Colonic mucosa (tissue), 4 donors: ENCODE results near the gene FAM124A. TPM values are rescaled to one million over a fixed set of nuclear protein-coding genes. Genes with fewer than 3 reads are reported as not detected.

ENCODE experiments used
- DNase-seq: peaks from one replicate; pipeline ENCODE4 v3.0.0-alpha.2; 2020
- H3K27ac ChIP-seq: fragments of 200-600 bp; one replicate; pipeline ENCODE4 v1.8.0; 2021
- H3K27me3 ChIP-seq: fragments of 200-600 bp; one replicate; pipeline ENCODE4 v1.8.0; 2021
- H3K36me3 ChIP-seq: fragments of 200-600 bp; one replicate; pipeline ENCODE4 v1.8.0; 2021
- H3K4me1 ChIP-seq: fragments of 200-600 bp; one replicate; pipeline ENCODE4 v1.8.0; 2021; ENCODE audit warnings: mild to moderate bottlenecking
- H3K4me3 ChIP-seq: fragments of 200-600 bp; one replicate; pipeline ENCODE4 v1.8.0; 2021
- H3K9ac ChIP-seq, 2 donors: one replicate each; pipeline ENCODE4 v1.7.0; 2013; ENCODE audit warnings: control low read depth in 2 of 2, low read depth in 2 of 2, low read length in 2 of 2
- H3K9me3 ChIP-seq: fragments of 200-600 bp; one replicate; pipeline ENCODE4 v1.8.0; 2021
- CTCF ChIP-seq: fragments of 200-600 bp; IDR thresholded peaks from one replicate; pipeline ENCODE4 v1.8.0; 2022; ENCODE audit warnings: antibody characterized with exemption, mild to moderate bottlenecking
- intact Hi-C: fragments of 100-400 bp; cut with DNase I; formaldehyde crosslinking; loops from one replicate; pipeline ENCODE4 v1.14.1; 2022
- total RNA-seq, 2 donors: library from RNA; stranded (reverse); fragmentation: NEBNext Ultra II Directional in 1 of 2; extraction: Animal tissue kit (Norgen Biotek cat#: 25700) in 1 of 2; gene quantifications; one replicate each; pipeline ENCODE4 v1.2.1, GENCODE V29; 2021
- donor health status: healthy.
- donor health status: DM: no; HTN: no; CAD: no.
- donor health status: DM: no; HTN: no; CAD: no.

Gene FAM124A
- total RNA-seq, 2 donors from 2014 or later: 0.57 to 2.0 TPM

- intact Hi-C loops: no loop called here
- no peaks in the 10 kb centered on the region for H3K27me3 ChIP-seq
- H3K4me1 ChIP-seq: no peaks in the 10 kb centered on the region
- no peak overlapping the region for H3K27ac ChIP-seq
- H3K4me3 ChIP-seq: no peak overlapping the region
- no peak overlapping the region for H3K9ac ChIP-seq
- H3K9me3 ChIP-seq: no peaks in the 10 kb centered on the region
- no peak for TF ChIP-seq CTCF
- H3K36me3 ChIP-seq: no peaks in the 10 kb centered on the region
- DNase-seq: no peak
Observed at GRCh38 chr13:51245583-51245982, 23.4 kb downstream of the FAM124A start.

GRCh38 chr13:51246025-51246417, 23.8 kb downstream of the FAM124A start:
- no peak overlapping the region for H3K4me3 ChIP-seq
- H3K4me1 ChIP-seq: no peaks in the 10 kb centered on the region
- H3K9ac ChIP-seq: no peak overlapping the region
- no peak overlapping the region for H3K27ac ChIP-seq
- no peaks in the 10 kb centered on the region for H3K36me3 ChIP-seq
- intact Hi-C loops: no loop called here
- H3K27me3 ChIP-seq: no peaks in the 10 kb centered on the region
- TF ChIP-seq CTCF: no peak
- DNase-seq: no peak
- no peaks in the 10 kb centered on the region for H3K9me3 ChIP-seq

GRCh38 chr13:51246418-51247277, 24.4 kb downstream of the FAM124A start:
- Histone ChIP-seq H3K9ac (no peak overlapping the region), H3K4me3 (no peak overlapping the region), H3K27me3 (no peaks in the 10 kb centered on the region), H3K9me3 (no peaks in the 10 kb centered on the region), H3K4me1 (no peaks in the 10 kb centered on the region), H3K27ac (no peak overlapping the region), H3K36me3 (no peaks in the 10 kb centered on the region)
- no peak for TF ChIP-seq CTCF
- intact Hi-C loops: no loop called here
- DNase-seq: no peak

GRCh38 chr13:51249255-51249654, 27.1 kb downstream of the FAM124A start:
- H3K4me3 ChIP-seq: no peak overlapping the region
- no peaks in the 10 kb centered on the region for H3K4me1 ChIP-seq
- no peaks in the 10 kb centered on the region for H3K27me3 ChIP-seq
- no peak for DNase-seq
- no peaks in the 10 kb centered on the region for H3K36me3 ChIP-seq
- H3K9ac ChIP-seq: no peak overlapping the region
- TF ChIP-seq CTCF: no peak
- no peaks in the 10 kb centered on the region for H3K9me3 ChIP-seq
- H3K27ac ChIP-seq: no peak overlapping the region
- intact Hi-C loops: no loop called here

- Histone ChIP-seq H3K36me3 (no peaks in the 10 kb centered on the region), H3K9ac (no peak overlapping the region), H3K4me3 (no peak overlapping the region), H3K27me3 (no peaks in the 10 kb centered on the region), H3K27ac (no peak overlapping the region), H3K4me1 (no peaks in the 10 kb centered on the region), H3K9me3 (no peaks in the 10 kb centered on the region)
- intact Hi-C loops: no loop called here
- TF ChIP-seq CTCF: peak; percentile 12
- DNase-seq: no peak
Observed at GRCh38 chr13:51249770-51250741, 27.9 kb downstream of the FAM124A start.
